GM18508 (cell line): Measurements from ENCODE around the gene TRIP10.

Experiments used
- ATAC-seq: cut with Tn5 transposase; IDR thresholded peaks from one replicate; pipeline ENCODE4 v1.9.1; 2021; ENCODE audit warnings: moderate number of reproducible peaks; ENCODE audit not compliant: insufficient read depth, unreplicated experiment

The TRIP10 gene

DNA sequence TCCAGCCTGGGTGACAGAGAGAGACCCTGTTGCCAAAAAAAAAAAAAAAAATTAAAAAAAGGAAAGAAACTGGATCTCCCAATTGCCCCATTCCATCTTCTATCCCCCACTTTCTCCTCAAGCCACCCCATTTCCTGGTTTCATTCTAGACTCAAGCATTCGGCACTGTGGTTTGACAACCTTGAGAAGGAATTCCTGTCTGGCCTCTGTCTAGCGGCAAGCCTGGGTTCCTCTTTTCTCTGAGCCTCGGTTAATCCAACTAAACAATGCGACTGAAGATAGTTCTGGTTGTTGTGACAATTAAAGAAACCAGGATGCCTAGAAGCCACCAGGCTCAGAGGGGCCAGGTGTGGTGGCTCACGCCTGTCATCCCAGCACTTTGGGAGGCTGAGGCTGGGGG lies 15.7 kb upstream of the TRIP10 start:
- no peak for ATAC-seq

GRCh38 chr19:6724631-6725492 lies 14.6 kb upstream of the TRIP10 start:
- ATAC-seq: no peak

DNA sequence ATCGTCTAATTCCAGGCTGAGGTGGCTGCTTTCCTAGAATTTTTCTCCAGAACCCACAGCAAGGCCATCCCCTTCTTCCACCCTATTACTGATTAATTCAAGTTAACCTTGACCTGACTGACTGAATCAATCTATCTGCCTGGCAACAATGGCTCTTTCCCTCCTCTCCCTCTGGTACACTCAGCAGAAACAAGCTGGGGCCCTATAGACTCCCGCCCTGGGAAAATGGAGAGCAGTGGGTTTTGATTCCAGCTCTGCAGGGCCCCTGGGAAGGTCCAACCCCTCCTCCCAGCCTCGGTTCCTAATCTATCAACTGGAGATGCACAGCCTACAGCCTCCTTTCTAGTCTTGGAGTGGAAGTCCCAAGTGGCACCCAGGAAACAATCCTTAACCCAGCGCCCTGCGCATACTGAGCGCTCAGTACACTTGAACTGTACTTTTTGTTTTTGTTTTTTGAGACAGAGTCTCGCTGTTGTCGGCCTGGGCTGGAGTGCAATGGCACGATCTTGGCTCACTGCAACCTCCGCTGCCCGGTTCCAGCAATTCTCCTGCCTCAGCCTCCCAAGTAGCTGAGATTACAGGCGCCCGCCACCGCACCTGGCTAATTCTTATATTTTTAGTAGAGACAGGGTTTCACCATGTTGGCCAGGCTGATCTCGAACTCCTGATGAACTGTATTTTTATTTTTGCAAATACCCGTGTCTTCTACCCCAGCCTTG lies 13.8 kb upstream of the TRIP10 start:
- no peak for ATAC-seq

- ATAC-seq: no peak
Measured at GRCh38 chr19:6728346-6728745, 11.1 kb upstream of the TRIP10 start.

DNA sequence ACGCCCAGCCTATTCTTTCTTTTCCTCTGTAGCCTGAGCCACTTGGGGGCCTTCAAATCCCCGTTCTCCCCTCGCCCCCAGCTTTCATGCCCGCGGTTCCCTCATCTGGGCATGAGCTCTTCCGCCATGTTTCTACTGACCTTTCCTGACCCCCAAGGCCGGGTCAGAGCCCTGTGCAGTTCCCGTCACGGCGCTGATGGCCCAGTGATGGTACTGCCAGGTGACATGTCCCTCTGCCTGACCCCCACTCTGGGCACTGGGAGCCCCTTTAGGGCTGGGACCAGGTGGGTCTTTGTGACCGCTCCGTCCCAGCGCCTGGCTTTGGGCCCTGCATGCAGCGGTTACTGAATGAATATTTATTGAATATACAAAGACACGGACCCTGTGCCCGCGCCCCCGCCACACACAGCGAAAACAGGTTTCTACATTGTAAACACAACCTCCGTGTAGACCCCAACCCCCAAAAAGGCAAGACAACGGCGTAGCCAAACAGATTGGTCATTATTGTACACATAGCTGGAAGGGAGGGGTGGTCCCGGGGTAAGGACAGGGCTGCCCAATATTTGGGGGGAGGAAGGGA lies 9.8 kb upstream of the TRIP10 start:
- ATAC-seq: no peak

- no peak for ATAC-seq
Measured at GRCh38 chr19:6730153-6730804, 9.2 kb upstream of the TRIP10 start.

DNA sequence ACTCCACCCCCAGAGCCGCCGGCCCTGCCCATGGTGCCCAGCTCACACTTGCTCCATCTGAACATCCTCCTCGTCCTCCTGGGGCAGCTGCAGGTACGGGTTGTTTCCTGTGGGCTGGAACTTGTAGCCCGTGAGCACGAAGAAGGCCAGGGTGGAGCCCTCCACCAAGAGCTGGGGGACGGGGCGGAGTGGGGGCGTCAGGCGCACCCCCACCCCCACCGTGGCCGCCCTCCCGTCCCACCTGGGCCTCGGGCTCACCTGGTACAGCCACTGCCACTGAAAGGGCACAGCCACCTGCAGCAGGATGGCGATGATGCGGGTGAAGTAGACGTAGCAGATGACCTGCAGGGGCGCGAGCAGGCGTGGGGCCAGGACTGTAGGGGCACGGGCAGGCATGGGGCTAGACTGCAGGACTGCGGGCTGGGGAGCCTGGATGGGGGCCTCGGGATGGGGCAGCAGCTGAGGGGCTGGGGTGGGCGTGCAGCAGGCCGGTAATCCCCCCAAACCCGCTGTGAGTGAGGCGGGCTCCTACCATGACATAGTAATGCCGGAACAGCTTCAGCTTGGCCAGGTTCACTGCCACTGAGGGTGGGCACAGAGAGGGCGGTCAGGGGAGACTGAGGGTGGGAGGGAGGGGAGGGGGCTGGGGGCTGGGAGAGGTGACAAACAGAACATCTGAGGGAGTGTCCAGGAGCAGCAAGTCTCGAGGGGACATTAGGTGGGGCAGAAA lies 8.4 kb upstream of the TRIP10 start:
- no peak for ATAC-seq

- no peak for ATAC-seq
Measured at GRCh38 chr19:6731822-6732221, 7.7 kb upstream of the TRIP10 start.

DNA sequence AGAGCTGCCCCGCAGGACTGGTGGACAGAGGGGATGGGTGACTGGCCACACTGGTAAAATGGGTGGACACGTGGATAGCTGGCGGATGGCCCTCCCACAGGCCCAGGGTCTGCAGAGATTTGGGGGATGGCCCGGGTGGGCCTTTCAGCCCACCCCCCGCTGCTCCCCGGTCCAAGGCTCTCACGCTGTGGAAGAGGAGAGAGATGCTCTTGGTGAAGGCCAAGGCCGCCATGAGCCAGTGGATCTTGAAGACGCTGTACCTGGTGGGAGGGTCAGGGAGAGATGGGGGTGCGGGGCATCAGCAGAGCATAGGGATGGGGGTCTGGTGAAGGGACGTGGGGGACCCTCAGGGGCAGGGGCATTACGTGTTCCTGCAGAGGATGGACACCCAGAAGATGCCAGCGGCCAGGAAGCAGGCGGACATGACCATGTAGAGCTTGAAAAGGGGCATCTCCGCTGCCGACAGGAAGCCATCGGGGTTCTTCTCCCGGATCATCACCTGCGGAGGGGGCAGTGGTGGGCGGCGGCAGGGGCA lies 6.6 kb upstream of the TRIP10 start:
- ATAC-seq: no peak

DNA sequence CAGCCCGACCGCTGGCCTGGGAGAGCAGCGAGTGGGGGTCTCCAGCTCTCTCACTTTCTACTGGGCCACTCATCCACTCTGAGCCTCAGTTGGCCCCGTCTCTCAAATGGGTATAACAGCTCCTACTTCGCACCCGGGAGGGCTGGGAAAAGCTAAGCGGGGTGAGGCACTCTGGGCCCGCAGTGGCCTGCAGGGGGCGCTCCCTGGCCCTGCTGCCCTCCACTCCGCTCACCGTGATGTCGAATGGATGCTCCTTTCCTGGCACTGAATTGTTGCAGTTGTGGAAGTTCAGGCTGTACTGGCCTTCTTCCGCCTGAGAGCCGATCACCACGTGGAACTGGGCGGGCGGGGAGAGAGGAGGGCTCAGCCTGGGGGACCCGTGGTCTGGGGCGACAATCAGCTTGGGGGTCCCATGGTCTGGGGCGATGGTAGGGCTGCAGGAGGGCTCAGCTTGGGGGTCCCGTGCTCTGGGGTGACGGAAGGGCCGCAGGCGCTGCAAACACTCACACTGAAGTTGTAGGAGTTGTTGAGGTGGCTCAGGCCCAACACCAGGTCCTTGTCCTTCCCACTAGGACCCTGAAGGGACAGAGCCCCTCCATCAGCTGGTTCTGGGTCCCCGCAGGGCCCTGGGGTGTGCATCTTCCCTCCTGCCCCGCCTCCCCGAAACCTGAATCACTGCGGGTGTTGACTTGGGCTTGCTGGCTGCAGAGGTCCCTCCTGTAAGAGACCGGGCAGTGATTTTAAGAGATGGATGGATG lies 6.0 kb upstream of the TRIP10 start:
- ATAC-seq: no peak

- no peak for ATAC-seq
Measured at GRCh38 chr19:6734096-6734696, 5.3 kb upstream of the TRIP10 start.

DNA sequence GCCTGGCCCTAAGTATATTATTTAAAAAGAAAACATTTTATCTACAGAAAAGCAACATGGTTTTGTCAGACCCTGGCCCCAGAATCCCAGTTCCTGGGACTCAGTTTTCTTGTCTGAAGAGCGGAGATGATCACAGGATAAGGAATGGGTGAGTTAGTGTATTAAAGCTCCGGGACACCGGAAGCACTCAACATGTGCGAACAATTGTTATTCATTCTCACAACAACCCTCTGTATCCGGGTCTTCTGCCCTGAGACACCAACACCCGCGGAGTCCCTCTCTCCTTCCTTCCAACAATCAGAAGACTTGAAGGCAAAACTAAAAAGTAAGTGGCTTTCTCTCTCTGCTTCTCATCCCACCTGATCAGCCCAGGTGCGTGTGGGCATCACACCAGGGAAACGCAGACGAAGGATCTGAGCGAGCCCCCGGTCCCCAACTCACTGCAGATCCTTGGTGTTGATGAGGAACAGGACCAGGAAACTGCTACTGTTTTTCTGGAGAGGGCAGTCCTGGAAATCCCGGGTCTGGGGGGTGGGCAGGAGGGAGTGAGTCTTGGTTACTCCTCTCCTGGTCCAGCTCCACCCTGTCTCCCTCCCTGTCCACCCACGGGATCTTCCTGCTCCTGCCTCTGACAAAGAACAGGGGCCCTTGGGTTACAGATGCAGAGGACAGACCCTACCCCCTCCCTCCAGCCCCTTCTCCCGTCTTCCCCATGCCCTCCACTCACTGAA lies 4.1 kb upstream of the TRIP10 start:
- ATAC-seq: no peak

GRCh38 chr19:6736169-6736916 lies 3.1 kb upstream of the TRIP10 start:
- ATAC-seq: no peak

- no peak for ATAC-seq
Measured at GRCh38 chr19:6736917-6737283, 2.6 kb upstream of the TRIP10 start.

DNA sequence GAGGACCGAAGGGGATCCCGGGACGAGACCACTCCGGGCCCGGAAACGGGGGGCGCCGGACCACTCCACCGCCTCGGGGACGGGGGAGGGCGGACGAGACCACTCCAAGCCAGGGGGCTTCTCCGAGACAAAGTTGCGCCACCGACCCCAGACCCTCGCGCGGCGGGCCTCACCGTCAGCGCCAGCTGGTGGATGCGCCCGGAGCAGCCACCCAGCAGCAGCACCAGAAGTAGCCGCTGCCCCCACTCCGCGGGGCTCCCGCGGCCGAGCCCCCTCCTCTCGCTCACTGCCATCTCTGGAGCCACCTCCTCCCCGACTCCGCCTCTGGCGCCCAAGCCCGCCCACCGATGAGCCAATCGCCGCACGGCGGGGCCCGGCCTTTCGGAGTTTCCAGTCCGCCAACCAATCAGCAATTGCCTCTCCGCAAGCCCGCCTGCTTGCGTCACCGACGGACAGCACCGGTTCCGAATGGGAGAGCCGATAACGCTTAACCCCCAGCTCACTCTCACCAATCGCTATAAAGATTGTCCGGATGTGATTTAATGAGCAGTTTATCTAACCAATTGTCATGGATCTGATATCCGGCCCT lies 2.1 kb upstream of the TRIP10 start, which contains the start of gene GPR108:
TSS of gene GPR108 (minus strand) at position 297 of the 589 bp plus-strand sequence. CDS start at position 293, 4 bp downstream.
- peak; percentile 45 for ATAC-seq

GRCh38 chr19:6737873-6738786 lies 1.4 kb upstream of the TRIP10 start:
- peak; percentile 1 for ATAC-seq
